Muscle layer of duodenum (tissue), 2 donors: ENCODE results near the gene ANTXR1.

Source experiments
- H3K27ac ChIP-seq: one replicate; pipeline ENCODE4 v1.7.0; 2013; ENCODE audit warnings: mild to moderate bottlenecking, low read length
- H3K27me3 ChIP-seq: one replicate; pipeline ENCODE4 v1.7.0; 2013; ENCODE audit warnings: low read depth, mild to moderate bottlenecking, control low read depth, low read length
- H3K36me3 ChIP-seq, 2 donors: one replicate each; pipeline ENCODE4 v1.7.0; 2013; ENCODE audit warnings: low read length in 2 of 2, control low read depth in 1 of 2, mild to moderate bottlenecking in 1 of 2; ENCODE audit not compliant: insufficient read depth in 2 of 2, control insufficient read depth in 1 of 2
- H3K4me1 ChIP-seq, 2 donors: one replicate each; pipeline ENCODE4 v1.7.0; 2013; ENCODE audit warnings: low read length in 2 of 2, mild to moderate bottlenecking in 2 of 2, control low read depth in 1 of 2, moderate library complexity in 1 of 2; ENCODE audit not compliant: insufficient read depth in 2 of 2, control insufficient read depth in 1 of 2
- H3K4me3 ChIP-seq, 2 donors: one replicate each; pipeline ENCODE4 v1.7.0; 2013; ENCODE audit warnings: low read length in 2 of 2, low read depth in 1 of 2, mild to moderate bottlenecking in 1 of 2
- H3K9me3 ChIP-seq, 2 donors: one replicate each; pipeline ENCODE4 v1.7.0; 2013; ENCODE audit warnings: low read length in 2 of 2, control low read depth in 1 of 2, mild to moderate bottlenecking in 1 of 2; ENCODE audit not compliant: control insufficient read depth in 1 of 2
- donor health status: healthy.

The ANTXR1 gene

DNA sequence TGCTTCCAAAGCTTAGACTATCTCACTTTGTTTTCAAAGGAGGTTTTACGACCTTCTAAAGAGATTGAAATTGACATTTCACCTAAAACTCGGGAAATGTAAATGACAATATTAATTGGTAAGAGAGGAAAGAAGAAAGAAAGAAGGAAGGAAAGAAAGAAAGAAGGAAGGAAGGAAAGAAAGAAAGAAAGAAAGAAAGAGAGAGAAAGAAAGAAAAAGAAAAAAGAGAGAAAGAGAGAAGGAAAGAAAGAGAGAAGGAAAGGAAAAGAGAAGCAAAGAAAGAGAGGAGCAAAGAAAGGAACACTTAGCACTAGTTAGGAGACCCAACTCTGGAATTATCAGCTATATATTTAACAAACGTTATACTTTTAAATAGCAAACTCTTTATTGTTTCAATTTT, 34.9 kb upstream of the ANTXR1 start:
- Histone ChIP-seq H3K36me3 (no peaks in the 10 kb centered on the region), H3K4me3 (no peak overlapping the region), H3K27me3 (no peaks in the 10 kb centered on the region), H3K9me3 (no peaks in the 10 kb centered on the region), H3K4me1 (no peaks in the 10 kb centered on the region), H3K27ac (no peak overlapping the region)

GRCh38 chr2:68980956-68981355, 32.0 kb upstream of the ANTXR1 start:
- Histone ChIP-seq H3K4me3 (no peak overlapping the region), H3K27me3 (no peaks in the 10 kb centered on the region), H3K9me3 (peaks cover 0 to 4% of the 10 kb centered on the region in 2 donors), H3K4me1 (no peaks in the 10 kb centered on the region), H3K36me3 (no peaks in the 10 kb centered on the region), H3K27ac (no peak overlapping the region)

- no peaks in the 10 kb centered on the region for H3K36me3 ChIP-seq
- H3K4me1 ChIP-seq = no peaks in the 10 kb centered on the region
- H3K9me3 ChIP-seq = peaks cover 0 to 4% of the 10 kb centered on the region in 2 donors
- no peaks in the 10 kb centered on the region for H3K27me3 ChIP-seq
- no peak overlapping the region for H3K27ac ChIP-seq
- H3K4me3 ChIP-seq = no peak overlapping the region
These were observed 25.9 kb upstream of the ANTXR1 start for GRCh38 chr2:68987021-68987503.

GRCh38 chr2:68989035-68989434, 23.9 kb upstream of the ANTXR1 start:
- H3K9me3 ChIP-seq = peaks cover 0 to 4% of the 10 kb centered on the region in 2 donors
- no peak overlapping the region for H3K27ac ChIP-seq
- H3K4me3 ChIP-seq = no peak overlapping the region
- H3K4me1 ChIP-seq = no peaks in the 10 kb centered on the region
- no peaks in the 10 kb centered on the region for H3K27me3 ChIP-seq
- no peaks in the 10 kb centered on the region for H3K36me3 ChIP-seq

- H3K36me3 ChIP-seq = no peaks in the 10 kb centered on the region
- no peak overlapping the region for H3K4me3 ChIP-seq
- H3K4me1 ChIP-seq = no peaks in the 10 kb centered on the region
- H3K27me3 ChIP-seq = no peaks in the 10 kb centered on the region
- no peaks in the 10 kb centered on the region for H3K9me3 ChIP-seq
- H3K27ac ChIP-seq = no peak overlapping the region
These were observed 20.6 kb upstream of the ANTXR1 start for GRCh38 chr2:68992341-68992740.

GRCh38 chr2:68992933-68993332, 20.0 kb upstream of the ANTXR1 start:
- Histone ChIP-seq H3K9me3 (no peaks in the 10 kb centered on the region), H3K36me3 (no peaks in the 10 kb centered on the region), H3K27ac (no peak overlapping the region), H3K4me3 (no peak overlapping the region), H3K27me3 (no peaks in the 10 kb centered on the region), H3K4me1 (no peaks in the 10 kb centered on the region)

DNA sequence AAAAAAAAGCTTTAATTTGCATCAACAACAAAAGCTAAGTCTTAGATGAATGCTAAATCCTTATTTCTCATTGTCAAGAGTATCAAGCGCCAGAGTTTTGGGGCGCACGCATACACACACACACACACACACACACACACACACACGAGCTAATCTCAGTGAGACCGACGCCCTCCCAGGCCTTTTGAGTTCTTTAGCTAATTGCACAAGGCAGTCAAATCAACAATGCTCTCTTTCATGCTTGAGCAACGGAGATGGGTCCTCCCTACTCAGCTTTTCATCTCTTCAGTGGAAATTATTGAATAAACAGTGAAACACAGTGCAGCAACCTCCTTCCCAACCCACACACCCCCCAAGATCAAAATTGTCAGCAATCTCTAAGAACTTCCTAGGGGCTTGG, 19.3 kb upstream of the ANTXR1 start:
- H3K27me3 ChIP-seq = no peaks in the 10 kb centered on the region
- no peak overlapping the region for H3K27ac ChIP-seq
- H3K9me3 ChIP-seq = no peaks in the 10 kb centered on the region
- no peaks in the 10 kb centered on the region for H3K36me3 ChIP-seq
- H3K4me1 ChIP-seq = no peaks in the 10 kb centered on the region
- no peak overlapping the region for H3K4me3 ChIP-seq

DNA sequence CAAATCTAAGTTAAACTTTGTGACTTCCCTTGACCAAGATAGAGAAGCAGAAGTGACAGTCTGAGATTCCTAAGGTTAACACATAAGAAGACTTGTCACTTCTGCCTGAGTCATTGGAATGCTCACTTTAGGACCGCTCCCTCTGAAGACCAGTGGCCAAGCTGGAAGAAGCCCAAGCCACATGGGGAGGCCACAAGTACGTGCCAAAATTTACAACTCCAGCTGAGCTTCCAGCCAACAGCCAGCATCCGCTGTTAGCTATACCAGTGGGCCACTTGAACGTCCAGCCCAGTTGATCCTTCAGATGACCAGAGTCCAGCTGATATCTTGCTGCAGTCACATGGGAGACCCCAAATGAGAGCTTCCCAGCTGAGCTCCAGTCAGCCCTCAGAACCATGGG, 18.1 kb upstream of the ANTXR1 start:
- Histone ChIP-seq H3K9me3 (no peaks in the 10 kb centered on the region), H3K4me1 (no peaks in the 10 kb centered on the region), H3K36me3 (no peaks in the 10 kb centered on the region), H3K27ac (no peak overlapping the region), H3K4me3 (no peak overlapping the region), H3K27me3 (no peaks in the 10 kb centered on the region)

GRCh38 chr2:68995916-68996315, 17.1 kb upstream of the ANTXR1 start:
- no peak overlapping the region for H3K27ac ChIP-seq
- H3K9me3 ChIP-seq = no peaks in the 10 kb centered on the region
- H3K4me1 ChIP-seq = no peaks in the 10 kb centered on the region
- no peaks in the 10 kb centered on the region for H3K27me3 ChIP-seq
- H3K36me3 ChIP-seq = no peaks in the 10 kb centered on the region
- H3K4me3 ChIP-seq = no peak overlapping the region

GRCh38 chr2:68997401-68997800, 15.6 kb upstream of the ANTXR1 start:
- no peaks in the 10 kb centered on the region for H3K4me1 ChIP-seq

GRCh38 chr2:69001879-69002278, 11.1 kb upstream of the ANTXR1 start:
- Histone ChIP-seq H3K4me3 (no peak overlapping the region), H3K9me3 (no peaks in the 10 kb centered on the region), H3K36me3 (no peaks in the 10 kb centered on the region), H3K27me3 (no peaks in the 10 kb centered on the region), H3K27ac (no peak overlapping the region), H3K4me1 (no peaks in the 10 kb centered on the region)

More at GRCh38 chr2:68997401-68997800, 15.6 kb upstream of the ANTXR1 start:
- H3K27ac ChIP-seq = no peak overlapping the region
- no peak overlapping the region for H3K4me3 ChIP-seq
- no peaks in the 10 kb centered on the region for H3K27me3 ChIP-seq
- H3K9me3 ChIP-seq = no peaks in the 10 kb centered on the region
- H3K36me3 ChIP-seq = no peaks in the 10 kb centered on the region

DNA sequence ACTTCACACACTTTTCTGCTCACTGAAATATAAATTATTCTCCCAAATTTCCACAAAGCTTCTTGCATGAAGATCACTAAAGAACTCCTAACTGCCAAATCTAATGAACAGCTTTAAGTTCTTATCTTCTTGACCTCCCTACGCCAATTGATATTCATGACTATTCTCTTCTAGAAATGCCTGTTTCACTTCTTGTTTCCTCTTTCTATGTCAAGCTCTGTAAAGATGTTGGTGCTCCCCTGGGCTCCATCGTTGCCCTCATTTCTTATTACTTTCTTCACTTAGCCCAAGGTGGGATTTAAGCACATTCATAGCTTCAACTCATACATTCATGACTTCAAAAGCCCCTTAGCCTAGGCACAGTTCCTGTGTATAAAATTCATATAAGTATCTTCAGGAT, 9.2 kb upstream of the ANTXR1 start:
- Histone ChIP-seq H3K27me3 (no peaks in the 10 kb centered on the region), H3K36me3 (no peaks in the 10 kb centered on the region), H3K27ac (no peak overlapping the region), H3K4me1 (no peaks in the 10 kb centered on the region), H3K4me3 (no peak overlapping the region), H3K9me3 (no peaks in the 10 kb centered on the region)
